ENCODE results near the gene DPP7. TPM values are rescaled to one million over a fixed set of nuclear protein-coding genes. Genes with fewer than 3 reads are reported as not detected.

Gene DPP7
- total and polyA plus RNA-seq, 2 donors from 2014 or later, result 164 to 205 TPM

GRCh38 chr9:137148661-137149060 is 34.1 kb upstream of the DPP7 start:
- TF ChIP-seq CTCF (IDR thresholded peaks at IDR 0.05; ENCODE audit: borderline replicate concordance, extremely low read depth, insufficient read depth), result no peak
- no peak overlapping the region for H3K27ac ChIP-seq (ENCODE audit: low read depth in 2 of 2, low read length in 2 of 2)
- no peak overlapping the region for H3K9ac ChIP-seq (ENCODE audit: low read length in 3 of 3)
- H3K27me3 ChIP-seq (ENCODE audit: control insufficient read depth, insufficient read depth, low read length), result peaks cover 10% of the 10 kb centered on the region
- FAIRE-seq, result no peak
- H3K9me3 ChIP-seq (ENCODE audit: control insufficient read depth in 2 of 3, insufficient read depth in 1 of 3, low read length in 3 of 3), result peaks cover 0 to 6% (median 0%) of the 10 kb centered on the region in 3 donors
- no peak for DNase-seq
- H3K4me3 ChIP-seq (ENCODE audit: low read length in 3 of 3), result no peak overlapping the region
- intact Hi-C loops (cut with DNase I), result no loop called here
- no peaks in the 10 kb centered on the region for H3K4me1 ChIP-seq (ENCODE audit: control insufficient read depth in 2 of 3, insufficient read depth in 2 of 3, low read depth in 1 of 3, low read length in 3 of 3)
- no peaks in the 10 kb centered on the region for H3K36me3 ChIP-seq (ENCODE audit: control insufficient read depth in 2 of 3, insufficient read depth in 3 of 3, low read length in 3 of 3)

GRCh38 chr9:137148242-137148641 is 33.7 kb upstream of the DPP7 start:
- no peak for DNase-seq
- Histone ChIP-seq H3K9me3 (ENCODE audit: control insufficient read depth in 2 of 3, insufficient read depth in 1 of 3, low read length in 3 of 3) (peaks cover 0 to 4% (median 0%) of the 10 kb centered on the region in 3 donors), H3K27me3 (ENCODE audit: control insufficient read depth, insufficient read depth, low read length) (peaks cover 7% of the 10 kb centered on the region), H3K27ac (ENCODE audit: low read depth in 2 of 2, low read length in 2 of 2) (no peak overlapping the region), H3K36me3 (ENCODE audit: control insufficient read depth in 2 of 3, insufficient read depth in 3 of 3, low read length in 3 of 3) (no peaks in the 10 kb centered on the region), H3K9ac (ENCODE audit: low read length in 3 of 3) (no peak overlapping the region), H3K4me3 (ENCODE audit: low read length in 3 of 3) (no peak overlapping the region), H3K4me1 (ENCODE audit: control insufficient read depth in 2 of 3, insufficient read depth in 2 of 3, low read depth in 1 of 3, low read length in 3 of 3) (no peaks in the 10 kb centered on the region)
- no peak for FAIRE-seq
- intact Hi-C loops (cut with DNase I), result no loop called here
- no peak for TF ChIP-seq CTCF (IDR thresholded peaks at IDR 0.05; ENCODE audit: borderline replicate concordance, extremely low read depth, insufficient read depth)

GRCh38 chr9:137147793-137148160 is 33.2 kb upstream of the DPP7 start:
- Histone ChIP-seq H3K27me3 (ENCODE audit: control insufficient read depth, insufficient read depth, low read length) (peaks cover 5% of the 10 kb centered on the region), H3K27ac (ENCODE audit: low read depth in 2 of 2, low read length in 2 of 2) (no peak overlapping the region), H3K4me1 (ENCODE audit: control insufficient read depth in 2 of 3, insufficient read depth in 2 of 3, low read depth in 1 of 3, low read length in 3 of 3) (no peaks in the 10 kb centered on the region), H3K36me3 (ENCODE audit: control insufficient read depth in 2 of 3, insufficient read depth in 3 of 3, low read length in 3 of 3) (no peaks in the 10 kb centered on the region), H3K9me3 (ENCODE audit: control insufficient read depth in 2 of 3, insufficient read depth in 1 of 3, low read length in 3 of 3) (no peaks in the 10 kb centered on the region), H3K9ac (ENCODE audit: low read length in 3 of 3) (no peak overlapping the region), H3K4me3 (ENCODE audit: low read length in 3 of 3) (no peak overlapping the region)
- no peak for DNase-seq
- intact Hi-C loops (cut with DNase I), result no loop called here
- no peak for FAIRE-seq
- TF ChIP-seq CTCF (IDR thresholded peaks at IDR 0.05; ENCODE audit: borderline replicate concordance, extremely low read depth, insufficient read depth), result no peak

- FAIRE-seq (no peak), DNase-seq (no peak)
- Histone ChIP-seq H3K4me1 (ENCODE audit: control insufficient read depth in 2 of 3, insufficient read depth in 2 of 3, low read depth in 1 of 3, low read length in 3 of 3) (no peaks in the 10 kb centered on the region), H3K27me3 (ENCODE audit: control insufficient read depth, insufficient read depth, low read length) (peaks cover 5% of the 10 kb centered on the region), H3K9ac (ENCODE audit: low read length in 3 of 3) (no peak overlapping the region), H3K4me3 (ENCODE audit: low read length in 3 of 3) (peak overlapping the region in 1 of 3 donors; percentile 11), H3K9me3 (ENCODE audit: control insufficient read depth in 2 of 3, insufficient read depth in 1 of 3, low read length in 3 of 3) (no peaks in the 10 kb centered on the region), H3K36me3 (ENCODE audit: control insufficient read depth in 2 of 3, insufficient read depth in 3 of 3, low read length in 3 of 3) (no peaks in the 10 kb centered on the region), H3K27ac (ENCODE audit: low read depth in 2 of 2, low read length in 2 of 2) (no peak overlapping the region)
- no peak for TF ChIP-seq CTCF (IDR thresholded peaks at IDR 0.05; ENCODE audit: borderline replicate concordance, extremely low read depth, insufficient read depth)
- intact Hi-C loops (cut with DNase I), result no loop called here
These were observed 32.7 kb upstream of the DPP7 start for GRCh38 chr9:137147091-137147792.
